Tongue (tissue), 2 donors: Measurements from ENCODE around the gene ACTL6A. TPM values are rescaled to one million over a fixed set of nuclear protein-coding genes. Genes with fewer than 3 reads are reported as not detected.
"Not testable (repeated sequence)": the region's sequence is repeated elsewhere in the genome, so short reads cannot be mapped to it uniquely, and the experiment has no call there.

Experiments
- DNase-seq: peaks from one replicate; pipeline ENCODE4 v3.0.0-alpha.2; 2015
- total RNA-seq: library from RNA; depleted of rRNA; stranded (reverse); fragments of >200 nt; gene quantifications from one replicate; pipeline ENCODE4 v1.2.3, GENCODE V29; 2014

Gene ACTL6A
- 41.9 TPM for total RNA-seq

- DNase-seq, result peak; percentile 100
Measured at GRCh38 chr3:179562591-179563270, at the start of gene ACTL6A. TSS of gene ACTL6A (plus strand) at chr3:179562926. CDS start at chr3:179563093, 167 bp downstream.

DNA sequence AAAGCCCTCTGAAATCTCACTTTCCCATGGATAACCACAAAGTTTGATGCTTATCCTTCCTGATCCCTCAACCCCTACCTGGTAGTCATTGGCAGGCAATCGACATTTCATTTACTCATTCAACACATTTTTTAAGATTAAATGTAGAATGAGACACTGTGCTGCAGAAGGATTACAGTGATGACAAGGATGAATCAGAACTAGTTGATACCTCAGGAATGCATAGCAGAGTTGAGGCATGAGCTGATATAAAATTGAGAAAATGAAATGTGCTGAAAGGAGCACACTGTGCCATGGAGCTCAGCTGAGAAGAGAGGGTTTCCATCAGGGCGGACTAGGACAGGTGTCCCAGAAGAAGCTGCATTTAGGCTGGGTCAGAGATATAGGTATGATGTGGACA lies 48.9 kb upstream of the ACTL6A start:
- DNase-seq, result no peak

- not testable (repeated sequence) for DNase-seq
Measured at GRCh38 chr3:179516461-179517251, 46.1 kb upstream of the ACTL6A start.

- no peak for DNase-seq
Measured at GRCh38 chr3:179526482-179526881, 36.2 kb upstream of the ACTL6A start.

DNA sequence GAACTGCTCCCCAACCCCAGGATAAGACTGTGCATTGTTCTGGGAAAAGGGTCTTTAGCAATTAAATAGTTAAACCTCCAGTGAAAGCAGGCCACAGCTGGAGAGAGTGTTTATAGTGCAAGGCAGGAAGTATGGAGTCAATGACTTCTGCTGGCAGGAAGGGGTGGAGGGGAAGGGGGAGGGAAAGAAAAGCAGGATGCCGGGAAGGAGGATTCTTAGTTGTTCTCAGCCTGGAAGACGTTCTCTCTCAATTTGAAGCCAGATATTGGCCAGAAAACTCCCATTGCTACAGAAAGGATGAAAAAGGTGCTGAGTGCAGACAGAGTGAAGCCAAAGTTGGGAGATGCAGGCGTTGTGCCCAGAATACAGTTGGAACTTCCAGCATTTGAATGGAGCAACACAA lies 35.7 kb upstream of the ACTL6A start:
- DNase-seq, result peak; percentile 94

- DNase-seq, result no peak
Measured at GRCh38 chr3:179528772-179529171, 34.0 kb upstream of the ACTL6A start.

- DNase-seq, result no peak
Measured at GRCh38 chr3:179531576-179531975, 31.1 kb upstream of the ACTL6A start.

GRCh38 chr3:179533274-179533673 lies 29.5 kb upstream of the ACTL6A start:
- DNase-seq, result no peak

DNA sequence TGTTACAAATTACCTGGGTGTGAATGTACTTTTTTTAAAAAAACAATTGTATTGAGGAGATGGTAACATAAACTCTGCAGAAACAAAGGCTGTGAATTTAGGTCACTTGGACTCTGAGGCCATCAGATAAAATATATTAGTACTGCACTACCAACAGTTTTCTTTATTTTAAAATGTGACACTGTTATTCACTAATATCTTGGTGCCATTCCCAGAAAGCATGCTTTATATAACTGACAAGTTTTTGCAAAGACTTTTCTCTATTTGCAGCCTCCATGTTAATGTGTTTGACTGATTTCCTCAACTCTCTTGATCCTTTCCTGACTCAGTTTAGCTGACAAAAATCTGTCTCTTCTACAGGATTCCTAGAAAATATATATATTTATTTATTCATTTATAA lies 26.5 kb upstream of the ACTL6A start:
- DNase-seq, result no peak

DNA sequence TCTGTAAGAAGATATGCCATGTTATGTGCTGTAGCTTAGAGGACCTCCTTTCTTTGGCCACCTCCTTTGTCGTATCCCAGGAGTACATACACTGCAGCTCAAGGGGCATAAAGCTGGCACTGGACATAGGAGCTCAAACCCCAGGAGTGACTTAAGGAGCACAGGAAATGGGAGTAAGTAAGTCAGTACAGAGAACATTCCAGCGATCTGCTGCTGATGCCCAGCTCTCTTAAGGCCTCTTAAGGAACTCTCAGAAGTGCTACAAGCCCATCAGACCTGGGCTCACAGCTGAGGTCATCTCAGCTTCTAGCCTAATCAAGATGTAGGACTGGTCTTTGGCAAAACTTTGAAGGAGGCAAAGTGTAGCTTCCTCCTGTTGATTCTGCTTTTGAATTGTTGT lies 21.6 kb upstream of the ACTL6A start:
- DNase-seq, result no peak

DNA sequence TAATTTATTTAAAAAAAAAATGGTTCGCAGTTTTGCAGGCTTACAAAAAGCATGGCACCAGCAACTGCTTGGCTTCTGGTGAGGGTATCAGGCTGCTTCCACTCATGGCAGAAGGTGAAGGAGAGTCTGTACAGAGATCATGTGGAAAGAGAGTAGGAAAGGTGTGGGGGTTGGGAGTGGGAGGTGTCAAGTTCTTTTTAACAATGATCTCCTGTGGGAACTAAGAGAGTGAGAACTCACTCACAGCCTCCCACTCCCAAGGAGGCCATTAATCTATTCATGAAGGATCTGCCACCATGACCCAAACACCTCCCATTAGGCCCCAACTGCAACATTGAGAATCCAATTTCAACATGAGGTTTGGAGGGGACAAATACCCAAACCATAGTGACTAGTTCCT lies 21.1 kb upstream of the ACTL6A start:
- DNase-seq, result no peak

DNA sequence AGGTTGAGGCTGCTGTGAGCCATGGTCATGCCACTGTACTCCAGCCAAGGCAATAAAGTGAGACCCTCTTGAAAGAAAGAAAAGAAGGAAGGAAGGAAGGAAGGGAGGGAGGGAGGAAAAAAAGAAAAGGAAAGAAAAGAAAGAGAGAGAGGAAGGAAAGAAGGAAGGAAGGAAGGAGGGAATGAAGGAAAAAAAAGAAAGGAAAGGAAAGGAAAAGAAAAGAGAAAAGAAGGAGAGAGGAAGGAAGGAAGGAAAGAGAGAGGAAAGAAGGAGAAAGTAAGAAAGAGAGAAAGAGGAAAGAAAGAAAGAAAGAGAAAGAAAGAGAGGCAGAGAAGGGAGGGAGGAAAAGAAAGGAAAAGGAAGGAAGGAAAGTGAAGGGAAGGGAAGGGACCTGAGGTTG lies 20.4 kb upstream of the ACTL6A start:
- no peak for DNase-seq

GRCh38 chr3:179544981-179545645 lies 17.6 kb upstream of the ACTL6A start:
- no peak for DNase-seq

- DNase-seq, result no peak
Measured at GRCh38 chr3:179546814-179547241, 15.9 kb upstream of the ACTL6A start.

GRCh38 chr3:179551349-179552105 lies 11.2 kb upstream of the ACTL6A start:
- peak; percentile 83 for DNase-seq

- peak; percentile 84 for DNase-seq
Measured at GRCh38 chr3:179558742-179559364, 3.9 kb upstream of the ACTL6A start.

GRCh38 chr3:179560791-179561190 lies 1.9 kb upstream of the ACTL6A start:
- DNase-seq, result no peak

- DNase-seq, result peak; percentile 69
Measured at GRCh38 chr3:179563271-179563783, 601 bp downstream of the ACTL6A start.

DNA sequence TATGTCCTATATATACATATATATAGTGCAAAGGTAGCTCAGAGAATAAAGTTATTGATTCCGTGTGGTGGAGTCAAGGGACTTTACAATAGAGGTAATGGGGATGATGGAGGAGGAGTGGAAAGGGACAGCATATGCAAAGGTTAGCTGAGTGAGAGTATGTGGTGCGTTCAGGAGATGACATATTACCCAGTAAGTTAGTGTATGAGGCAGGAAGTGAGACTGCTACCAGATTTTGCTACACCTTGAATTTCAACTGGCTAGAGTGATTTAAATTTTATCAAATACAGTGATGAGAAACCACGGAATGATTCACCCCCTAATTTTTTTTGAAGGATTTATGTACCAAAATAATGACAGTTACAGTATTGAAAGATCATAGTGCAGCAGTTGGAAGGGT lies 2.8 kb downstream of the ACTL6A start:
- DNase-seq, result no peak

GRCh38 chr3:179580992-179581391 lies 18.3 kb downstream of the ACTL6A start:
- DNase-seq, result no peak

- no peak for DNase-seq
Measured at GRCh38 chr3:179589143-179589542, 26.4 kb downstream of the ACTL6A start.

DNA sequence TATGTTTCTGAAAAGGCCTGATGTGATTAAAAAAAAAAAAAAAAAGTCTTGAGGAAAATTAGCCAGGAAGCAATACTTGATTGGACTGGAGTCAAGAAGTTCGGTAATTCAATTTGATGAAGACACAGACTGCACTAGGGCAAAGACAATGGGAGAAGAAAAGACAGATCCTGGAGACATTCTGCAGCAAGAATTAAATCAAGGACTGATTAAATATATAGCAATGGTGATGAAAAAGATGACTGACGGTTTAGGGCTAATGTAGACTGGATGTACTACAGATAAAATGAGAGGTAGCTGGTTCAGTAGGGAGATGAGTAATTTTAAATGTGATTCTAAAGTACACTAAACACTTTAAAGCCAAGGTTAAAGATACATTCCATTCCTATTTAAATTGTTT lies 27.9 kb downstream of the ACTL6A start:
- no peak for DNase-seq
